ENCODE measurements around the gene VPS13A. TPM values are rescaled to one million over a fixed set of nuclear protein-coding genes. Genes with fewer than 3 reads are reported as not detected.

Gene VPS13A
- total and polyA plus RNA-seq, 8 donors = 7.4 to 19.1 (median 15.6) TPM

- no peak overlapping the region for H3K27ac ChIP-seq
- 38 to 41% methylated on average over 7 of the region's 7 CpGs for WGBS, 2 donors
- intact Hi-C loops (cut with DNase I) = no loop called here
Measured at GRCh38 chr9:77427256-77427927, 250.1 kb downstream of the VPS13A start.

GRCh38 chr9:77429928-77430327, 252.6 kb downstream of the VPS13A start:
- ATAC-seq = no peak
- Histone ChIP-seq H3K9me3 (no peaks in the 10 kb centered on the region), H3K4me3 (no peak overlapping the region), H3K4me1 (peaks cover 4 to 6% (median 5%) of the 10 kb centered on the region in 3 donors), H3K27ac (no peak overlapping the region), H3K36me3 (no peaks in the 10 kb centered on the region), H3K27me3 (no peaks in the 10 kb centered on the region)
- 54 to 62% methylated on average over 2 of the region's 2 CpGs for WGBS, 2 donors
- intact Hi-C loops (cut with DNase I) = loop anchor here in 1 of 3 donors (10.0 kb wide), 1 partner anchor 325 kb away; no protein-coding TSS in a partner anchor
- TF ChIP-seq CTCF (IDR thresholded peaks at IDR 0.05) = no peak
- DNase-seq = no peak
- FAIRE-seq = no peak

More at GRCh38 chr9:77427256-77427927, 250.1 kb downstream of the VPS13A start:
- no peak for TF ChIP-seq CTCF (IDR thresholded peaks at IDR 0.05)
- H3K4me3 ChIP-seq = no peak overlapping the region
- no peaks in the 10 kb centered on the region for H3K36me3 ChIP-seq
- no peak for DNase-seq
- no peak for FAIRE-seq
- no peaks in the 10 kb centered on the region for H3K27me3 ChIP-seq
- ATAC-seq = peak in 3 of 4 donors; percentile 13 to 58 (median 19)
- H3K4me1 ChIP-seq = peaks cover 4 to 6% (median 5%) of the 10 kb centered on the region in 3 donors
- no peaks in the 10 kb centered on the region for H3K9me3 ChIP-seq

GRCh38 chr9:77432053-77432452, 254.7 kb downstream of the VPS13A start:
- no peak for TF ChIP-seq CTCF (IDR thresholded peaks at IDR 0.05)
- 81% methylated on average over 6 of the region's 6 CpGs for WGBS, 2 donors
- FAIRE-seq (no peak), ATAC-seq (no peak), DNase-seq (no peak)
- Histone ChIP-seq H3K27ac (no peak overlapping the region), H3K36me3 (no peaks in the 10 kb centered on the region), H3K4me3 (no peak overlapping the region), H3K9me3 (no peaks in the 10 kb centered on the region), H3K27me3 (no peaks in the 10 kb centered on the region), H3K4me1 (peaks cover 0 to 1% (median under 1%) of the 10 kb centered on the region in 3 donors)
- intact Hi-C loops (cut with DNase I) = loop anchor here in 1 of 3 donors (10.0 kb wide), 1 partner anchor 323 kb away; no protein-coding TSS in a partner anchor

GRCh38 chr9:77433675-77434445, 256.5 kb downstream of the VPS13A start:
- intact Hi-C loops (cut with DNase I) = loop anchor here in 1 of 3 donors (10.0 kb wide), 1 partner anchor 321 kb away; no protein-coding TSS in a partner anchor
- 51 to 61% methylated on average over 21 of the region's 21 CpGs for WGBS, 2 donors
- ATAC-seq (peak; percentile 91 to 99 (median 96)), DNase-seq (peak; percentile 41 to 84 (median 59)), FAIRE-seq (no peak)
- Histone ChIP-seq H3K4me1 (peaks cover 0 to 6% (median 0%) of the 10 kb centered on the region in 3 donors), H3K4me3 (no peak overlapping the region), H3K9me3 (no peaks in the 10 kb centered on the region), H3K36me3 (no peaks in the 10 kb centered on the region), H3K27me3 (no peaks in the 10 kb centered on the region), H3K27ac (no peak overlapping the region)
- TF ChIP-seq CTCF (IDR thresholded peaks at IDR 0.05) = peak; percentile 83 to 94 (median 91)

Data from pancreas (tissue), 10 donors.